Mesodermal cell (in vitro differentiated cells): ENCODE measurements around the gene ATG2A.

ENCODE experiments used
- H3K27ac ChIP-seq: 2 replicates; pipeline ENCODE4 v1.7.0; 2013; ENCODE audit warnings: mild to moderate bottlenecking, low read depth, low read length, moderate library complexity; ENCODE audit not compliant: severe bottlenecking
- H3K36me3 ChIP-seq: 2 replicates; pipeline ENCODE4 v1.7.1; 2013; ENCODE audit warnings: mild to moderate bottlenecking, low read length, moderate library complexity; ENCODE audit not compliant: control insufficient read depth, insufficient read depth
- H3K4me1 ChIP-seq: one replicate; pipeline ENCODE4 v1.7.1; 2013; ENCODE audit warnings: mild to moderate bottlenecking, low read length; ENCODE audit not compliant: insufficient read depth, control insufficient read depth, poor library complexity, severe bottlenecking
- H3K4me3 ChIP-seq: 2 replicates; pipeline ENCODE4 v1.7.0; 2013; ENCODE audit warnings: low read length, control low read depth, mild to moderate bottlenecking; ENCODE audit not compliant: insufficient read depth, poor library complexity, severe bottlenecking; ENCODE audit errors: extremely low read depth
- H3K9me3 ChIP-seq: 2 replicates; pipeline ENCODE4 v1.7.1; 2013; ENCODE audit warnings: mild to moderate bottlenecking, low read length, moderate library complexity; ENCODE audit not compliant: control insufficient read depth
- WGBS, 2 experiments: methylation state at CpG; one replicate each; pipeline ENCODE4 v1.1.5; 2013; ENCODE audit warnings: missing lambda C conversion rate in 2 of 2; ENCODE audit not compliant: insufficient coverage in 2 of 2; 5-methylcytosine and 5-hydroxymethylcytosine counted together

ATG2A gene

GRCh38 chr11:64875369-64876228 lies 41.4 kb downstream of the ATG2A start:
- 93 to 97% methylated on average over 13 to 15 of the region's 17 CpGs for WGBS, 2 experiments
- H3K4me3 ChIP-seq: no peak overlapping the region
- H3K27ac ChIP-seq: no peak overlapping the region
- H3K4me1 ChIP-seq: peaks cover 50% of the 10 kb centered on the region
- H3K9me3 ChIP-seq: no peaks in the 10 kb centered on the region
- peaks cover 43% of the 10 kb centered on the region for H3K36me3 ChIP-seq

DNA sequence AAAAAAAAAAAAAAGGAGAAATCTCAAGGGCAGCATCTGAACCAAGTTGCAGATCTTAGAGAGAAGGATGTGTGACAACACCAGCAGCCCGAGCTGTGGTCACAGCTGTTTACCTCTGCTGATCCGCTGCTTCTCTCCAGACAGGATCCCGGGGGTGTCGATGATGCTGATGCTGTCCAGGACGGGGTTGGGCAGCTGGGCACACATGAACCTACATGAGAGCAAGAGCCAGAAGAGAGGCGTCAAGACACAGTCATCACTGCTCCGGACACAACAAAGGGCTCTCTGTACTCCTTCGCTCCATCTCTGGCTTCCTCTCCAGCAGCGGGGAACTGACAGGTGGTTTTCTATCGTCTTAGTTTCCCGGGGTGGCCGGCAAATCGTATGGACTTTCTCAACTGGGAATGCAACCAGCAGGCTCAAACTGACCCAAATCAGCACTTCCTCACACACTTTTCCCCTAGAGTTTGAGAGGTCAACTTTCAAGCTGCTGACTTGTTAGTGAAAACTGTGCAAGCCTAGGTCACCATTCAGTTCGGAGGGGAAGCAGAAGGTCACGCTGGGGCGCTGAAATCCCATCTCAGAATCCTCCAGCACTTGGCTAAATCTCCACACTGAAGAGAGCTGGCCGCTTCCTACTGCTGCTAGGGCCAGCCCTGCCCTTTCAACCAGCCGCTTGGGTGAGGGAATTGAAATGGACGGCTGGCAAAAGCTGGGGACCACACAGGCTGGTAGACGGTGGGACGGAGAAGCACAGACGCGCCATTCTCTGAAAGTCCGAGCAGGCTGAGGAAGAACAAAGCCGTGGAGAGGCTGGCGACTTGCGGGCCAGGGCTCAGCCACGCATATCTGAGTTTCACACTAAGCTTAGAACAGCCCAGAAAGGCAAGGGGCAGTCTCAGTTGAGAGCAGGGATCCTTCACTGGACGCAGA lies 42.4 kb downstream of the ATG2A start:
- peak overlapping the region; percentile 36 for H3K27ac ChIP-seq
- peaks cover 54% of the 10 kb centered on the region for H3K4me1 ChIP-seq
- WGBS, 2 experiments: 92 to 94% methylated on average over 29 of the region's 29 CpGs
- no peak overlapping the region for H3K4me3 ChIP-seq
- H3K36me3 ChIP-seq: peaks cover 48% of the 10 kb centered on the region
- H3K9me3 ChIP-seq: no peaks in the 10 kb centered on the region

- peaks cover 70% of the 10 kb centered on the region for H3K4me1 ChIP-seq
- no peak overlapping the region for H3K27ac ChIP-seq
- H3K36me3 ChIP-seq: peaks cover 59% of the 10 kb centered on the region
- no peak overlapping the region for H3K4me3 ChIP-seq
- whole genome bisulfite sequencing, 2 experiments: 93 to 96% methylated on average over 6 of the region's 8 CpGs
- H3K9me3 ChIP-seq: no peaks in the 10 kb centered on the region
Observed at GRCh38 chr11:64872790-64873488, 44.1 kb downstream of the ATG2A start.

DNA sequence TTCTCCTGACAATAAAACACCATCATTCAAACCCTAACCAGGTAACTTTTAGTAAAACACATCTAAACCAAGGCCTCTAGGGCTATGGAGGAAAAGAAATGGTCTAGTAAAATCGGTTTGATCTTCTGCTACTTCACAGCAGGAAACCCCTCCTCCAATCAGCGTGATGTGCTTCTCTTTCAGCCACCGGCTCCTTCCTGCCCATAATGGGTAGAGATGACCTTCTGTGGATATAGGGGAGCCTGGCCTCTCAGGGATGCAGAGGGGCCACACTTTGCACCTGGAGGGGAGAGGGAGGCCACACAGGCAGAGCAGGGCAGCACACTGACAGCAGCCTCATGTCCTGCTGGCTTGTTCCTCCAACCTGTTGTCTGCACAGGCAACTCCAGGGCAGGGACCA lies 45.5 kb downstream of the ATG2A start:
- Histone ChIP-seq H3K4me1 (peaks cover 64% of the 10 kb centered on the region), H3K9me3 (no peaks in the 10 kb centered on the region), H3K36me3 (peaks cover 65% of the 10 kb centered on the region), H3K4me3 (no peak overlapping the region), H3K27ac (peak overlapping the region; percentile 24)
- 100% methylated on average over 1 of the region's 3 CpGs; no CpG with 5 or more reads in 1 of the 2 experiments for WGBS, 2 experiments

GRCh38 chr11:64870893-64871466 lies 46.0 kb downstream of the ATG2A start:
- no peaks in the 10 kb centered on the region for H3K9me3 ChIP-seq
- peak overlapping the region; percentile 90 for H3K27ac ChIP-seq
- 87 to 90% methylated on average over 17 to 19 of the region's 20 CpGs for WGBS, 2 experiments
- no peak overlapping the region for H3K4me3 ChIP-seq
- peaks cover 59% of the 10 kb centered on the region for H3K4me1 ChIP-seq
- H3K36me3 ChIP-seq: peaks cover 63% of the 10 kb centered on the region

DNA sequence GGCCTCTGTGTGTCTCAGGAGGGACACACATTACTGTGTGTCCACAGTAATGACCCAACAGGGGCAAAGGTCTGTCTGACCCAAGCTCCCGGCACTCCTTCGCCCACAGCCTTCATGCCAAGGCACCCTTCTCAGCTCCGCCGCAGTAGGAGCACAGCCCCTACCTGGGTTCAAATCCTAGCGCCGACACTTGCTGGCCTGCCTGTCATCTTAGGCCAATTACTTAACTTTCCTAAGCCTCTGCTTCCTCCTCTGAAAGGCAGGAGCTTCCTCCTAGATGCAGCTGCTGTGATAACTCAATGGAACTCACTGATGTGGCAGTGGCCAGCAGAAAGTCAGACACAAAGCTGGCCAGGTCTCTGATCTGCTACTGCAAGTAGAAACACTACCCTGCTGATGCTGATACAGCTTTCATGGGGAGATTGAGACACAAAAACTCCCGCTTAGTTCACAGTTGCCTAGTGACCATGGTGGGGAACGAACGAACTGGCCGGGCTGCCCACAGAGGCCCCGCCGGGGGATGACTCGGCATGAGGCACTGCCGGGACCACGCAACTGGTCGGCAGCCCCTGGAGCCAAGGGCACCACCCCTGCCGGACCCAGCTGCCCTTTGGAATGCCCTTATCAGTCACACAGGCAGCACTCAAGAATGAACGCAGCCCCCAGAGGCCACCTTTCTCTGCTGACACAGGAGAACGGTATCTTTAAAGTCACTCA lies 46.7 kb downstream of the ATG2A start:
- Histone ChIP-seq H3K9me3 (no peaks in the 10 kb centered on the region), H3K4me1 (peaks cover 60% of the 10 kb centered on the region), H3K36me3 (peaks cover 62% of the 10 kb centered on the region), H3K4me3 (no peak overlapping the region), H3K27ac (peak overlapping the region; percentile 90)
- WGBS, 2 experiments: 76 to 78% methylated on average over 15 to 19 of the region's 19 CpGs

DNA sequence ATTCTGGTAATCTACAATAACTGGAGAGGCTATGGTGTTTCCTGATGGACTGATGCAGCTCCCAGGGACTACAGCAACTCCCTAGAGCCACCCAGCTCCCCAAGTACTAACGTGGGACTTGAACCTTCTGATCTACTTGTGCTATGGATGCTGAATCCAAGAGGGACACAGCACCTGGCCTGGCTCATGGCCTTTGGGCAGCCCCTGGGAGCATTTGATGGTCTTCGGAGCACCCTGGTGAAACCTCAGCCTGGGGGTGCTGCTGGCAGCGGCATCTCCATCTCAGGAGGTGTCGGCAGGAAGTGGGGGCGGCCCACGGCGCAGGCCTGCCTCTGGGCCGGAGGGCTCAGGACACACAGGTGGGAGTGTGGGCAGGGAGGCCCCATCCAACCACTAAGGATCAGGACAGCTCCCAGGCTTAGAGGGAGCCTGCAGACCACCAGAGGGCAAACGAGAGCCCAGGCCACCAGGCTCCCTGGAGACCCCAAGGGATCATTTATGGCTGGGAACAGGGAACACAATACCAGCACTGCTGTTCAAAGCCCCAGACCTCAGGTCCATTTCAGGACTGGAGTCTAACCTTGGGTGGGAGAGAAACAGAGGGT lies 47.3 kb downstream of the ATG2A start:
- no peak overlapping the region for H3K4me3 ChIP-seq
- H3K27ac ChIP-seq: peak overlapping the region; percentile 90

DNA sequence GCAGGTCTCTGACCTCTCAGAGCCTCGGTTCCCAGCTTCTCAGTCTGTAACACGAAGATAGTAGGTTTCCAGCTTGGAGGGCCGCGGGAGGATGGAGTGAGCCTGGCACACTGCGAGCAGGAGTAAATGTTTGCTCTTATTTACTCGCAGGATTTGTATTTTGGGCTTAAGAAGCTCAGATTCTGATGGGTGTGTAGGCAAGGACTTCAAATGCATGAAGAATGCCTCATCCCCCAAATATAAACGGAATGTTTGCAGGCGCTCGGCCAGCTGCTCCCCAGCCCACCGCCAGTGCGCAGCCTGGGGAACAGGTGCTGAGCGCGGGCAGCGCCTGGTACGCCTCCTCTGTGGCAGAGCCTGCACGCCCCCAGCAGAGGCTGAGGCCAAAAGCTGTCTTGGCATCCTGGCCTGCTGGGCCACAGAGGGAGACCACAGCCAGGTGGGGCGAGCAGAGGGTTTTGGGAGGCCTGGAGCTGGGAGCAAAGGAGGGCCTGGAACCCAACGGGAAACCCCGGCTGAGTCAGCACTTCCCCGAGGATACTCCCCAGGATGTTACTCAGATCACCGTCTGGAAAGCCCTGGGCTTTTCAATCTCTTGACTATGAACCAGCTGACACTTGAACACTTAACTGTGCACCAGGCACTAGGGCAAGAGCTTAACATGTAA lies 48.0 kb downstream of the ATG2A start:
- peaks cover 55% of the 10 kb centered on the region for H3K36me3 ChIP-seq
- H3K4me1 ChIP-seq: peaks cover 65% of the 10 kb centered on the region
- WGBS, 2 experiments: 95 to 97% methylated on average over 19 to 21 of the region's 21 CpGs
- no peak overlapping the region for H3K4me3 ChIP-seq
- H3K27ac ChIP-seq: peak overlapping the region; percentile 90
- no peaks in the 10 kb centered on the region for H3K9me3 ChIP-seq

More for the DNA sequence above, 47.3 kb downstream of the ATG2A start:
- peaks cover 64% of the 10 kb centered on the region for H3K4me1 ChIP-seq
- WGBS, 2 experiments: 77 to 85% methylated on average over 7 to 8 of the region's 9 CpGs
- H3K36me3 ChIP-seq: peaks cover 59% of the 10 kb centered on the region
- no peaks in the 10 kb centered on the region for H3K9me3 ChIP-seq

- H3K4me1 ChIP-seq: peaks cover 71% of the 10 kb centered on the region
- H3K27ac ChIP-seq: no peak overlapping the region
- 95 to 96% methylated on average over 17 to 27 of the region's 28 CpGs for WGBS, 2 experiments
- peaks cover 53% of the 10 kb centered on the region for H3K36me3 ChIP-seq
- H3K4me3 ChIP-seq: no peak overlapping the region
- no peaks in the 10 kb centered on the region for H3K9me3 ChIP-seq
Observed at GRCh38 chr11:64867748-64868462, 49.1 kb downstream of the ATG2A start.
